GM21528 (cell line): Measurements from ENCODE around the gene OR4K13.

ENCODE experiments used
- ATAC-seq: cut with Tn5 transposase; IDR thresholded peaks from one replicate; pipeline ENCODE4 v1.9.1; 2021; ENCODE audit warnings: mild to moderate bottlenecking, moderate library complexity; ENCODE audit not compliant: unreplicated experiment, low FRiP score

OR4K13 gene

GRCh38 chr14:20035938-20036337 lies at the start of gene OR4K13:
TSS of gene OR4K13 (minus strand) at chr14:20036038. CDS start at chr14:20034758, 1,280 bp downstream.
- no peak for ATAC-seq

- no peak for ATAC-seq
Observed at GRCh38 chr14:20059745-20060144, 23.9 kb upstream of the OR4K13 start, which contains the start of gene OR4L1. TSS of gene OR4L1 (plus strand) at chr14:20060045. CDS start at chr14:20060045, 0 bp downstream.

GRCh38 chr14:20048202-20048601 lies 12.4 kb upstream of the OR4K13 start:
- ATAC-seq, result no peak

GRCh38 chr14:20044243-20044642 lies 8.4 kb upstream of the OR4K13 start:
- no peak for ATAC-seq

GRCh38 chr14:20035449-20035848 lies 389 bp downstream of the OR4K13 start:
- ATAC-seq, result no peak

- no peak for ATAC-seq
Observed at GRCh38 chr14:20031058-20031457, 4.8 kb downstream of the OR4K13 start.

- no peak for ATAC-seq
Observed at GRCh38 chr14:20019257-20019865, 16.5 kb downstream of the OR4K13 start, which contains the start of gene OR4K14. TSS of gene OR4K14 (minus strand) at chr14:20019307. CDS start at chr14:20015193, 4,114 bp downstream.

GRCh38 chr14:20008156-20008555 lies 27.7 kb downstream of the OR4K13 start:
- no peak for ATAC-seq

GRCh38 chr14:20002319-20002718 lies 33.5 kb downstream of the OR4K13 start:
- ATAC-seq, result no peak

- no peak for ATAC-seq
Observed at GRCh38 chr14:20001863-20002262, 34.0 kb downstream of the OR4K13 start, which contains the start of gene OR4Q2. TSS of gene OR4Q2 (plus strand) at chr14:20002163.

GRCh38 chr14:19993438-19993837 lies 42.4 kb downstream of the OR4K13 start:
- no peak for ATAC-seq
